Endometrium (tissue), 2 donors: ENCODE results near the gene MYL6.

Source experiments
- FAIRE-seq: peaks from 2 replicates; lab custom pipeline; 2012; peaks lifted over from hg19 to GRCh38; lab: Jason Lieb, UNC
- donor health status: control.
- donor health status: control.

The MYL6 gene

DNA sequence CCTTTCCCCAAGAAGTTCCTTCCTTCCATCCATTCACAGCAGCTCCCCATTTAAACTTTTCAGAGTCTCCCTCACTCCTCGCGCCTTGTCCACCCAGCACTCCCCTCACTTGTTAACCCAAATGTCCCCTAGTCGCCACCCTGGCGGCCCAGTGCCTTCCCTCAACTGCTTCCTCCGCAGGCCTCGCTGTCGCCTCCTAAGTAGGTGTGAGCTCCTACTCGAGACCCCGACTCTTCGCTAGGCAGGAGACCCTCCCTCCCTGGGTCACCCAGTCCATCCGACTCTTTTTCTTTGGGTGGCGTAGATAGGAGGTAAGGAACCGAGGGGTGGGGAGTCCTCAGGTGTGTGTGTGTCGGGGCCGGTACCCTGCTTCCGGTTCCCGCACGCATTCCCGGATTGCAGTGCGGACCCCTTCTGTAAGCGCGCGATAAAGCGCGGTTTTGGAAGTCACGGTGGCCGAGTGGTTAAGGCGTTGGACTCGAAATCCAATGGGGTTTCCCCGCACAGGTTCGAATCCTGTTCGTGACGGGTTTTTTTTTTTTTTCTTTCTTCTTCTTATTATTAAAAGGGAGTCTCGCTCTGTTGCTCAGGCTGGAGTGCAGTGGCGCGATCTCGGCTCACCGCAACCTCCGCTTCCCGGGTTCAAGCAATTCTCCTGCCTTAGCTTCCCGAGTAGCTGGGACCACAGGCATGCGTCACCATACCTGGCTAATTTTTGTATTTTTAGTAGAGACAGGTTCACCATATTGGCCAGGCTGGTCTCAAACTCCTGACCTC lies 31.9 kb downstream of the MYL6 start:
- no peak for FAIRE-seq

GRCh38 chr12:56190695-56191155 lies 32.6 kb downstream of the MYL6 start:
- no peak for FAIRE-seq

DNA sequence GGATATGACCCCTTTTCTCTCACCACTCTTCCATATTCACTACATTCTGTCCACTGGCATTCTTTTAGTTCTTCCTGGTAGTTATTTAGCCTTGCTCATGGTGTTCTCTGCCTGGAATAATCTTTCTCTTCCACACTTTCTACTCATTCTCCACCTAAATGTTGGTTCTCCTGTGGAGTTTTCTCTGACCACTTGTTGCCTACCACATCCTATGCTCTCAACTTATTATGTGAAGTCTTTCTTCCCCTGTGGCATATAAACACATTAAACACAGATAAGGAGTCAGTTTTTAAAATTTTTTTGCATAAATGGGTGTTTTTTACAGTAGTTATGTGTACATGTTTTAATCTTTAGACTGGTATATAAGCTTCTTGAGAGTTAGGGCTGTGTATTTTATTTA lies 34.4 kb downstream of the MYL6 start:
- no peak for FAIRE-seq

GRCh38 chr12:56193025-56193578 lies 34.9 kb downstream of the MYL6 start:
- peak; percentile 73 for FAIRE-seq

- peak; percentile 60 for FAIRE-seq
These were observed 38.8 kb downstream of the MYL6 start for GRCh38 chr12:56196818-56197550.

DNA sequence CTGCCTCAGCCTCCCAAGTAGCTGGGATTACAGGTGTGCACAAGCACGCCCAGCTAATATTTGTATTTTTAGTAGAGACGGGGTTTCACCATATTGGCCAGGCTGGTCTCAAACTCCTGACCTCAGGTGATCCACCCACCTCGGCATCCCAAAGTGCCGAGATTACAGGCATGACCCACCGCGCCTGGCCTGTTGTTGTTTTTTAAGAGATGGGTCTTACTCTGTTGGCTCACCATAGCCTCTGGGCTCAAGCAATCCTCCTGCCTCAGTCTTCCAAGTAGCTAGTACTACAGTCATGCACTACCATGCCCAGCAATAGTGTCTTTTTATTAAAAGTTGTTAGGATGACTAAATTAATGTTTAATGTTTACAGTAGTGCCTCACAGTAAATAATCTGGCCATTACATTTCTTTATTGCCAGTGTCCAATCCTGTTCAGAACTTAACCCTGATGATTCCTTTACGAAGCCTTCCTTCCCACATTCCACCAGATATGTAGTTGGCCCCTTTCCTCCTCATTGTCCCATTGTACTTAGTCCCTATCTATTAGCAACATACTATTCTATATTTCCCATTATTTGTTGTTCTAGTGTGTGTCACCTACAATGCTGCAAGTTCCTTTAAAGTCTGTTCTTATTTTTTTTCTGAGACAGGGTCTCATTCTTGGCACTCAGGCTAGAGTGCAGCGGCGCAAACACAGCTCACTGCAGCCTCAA lies 39.9 kb downstream of the MYL6 start:
- FAIRE-seq: no peak

DNA sequence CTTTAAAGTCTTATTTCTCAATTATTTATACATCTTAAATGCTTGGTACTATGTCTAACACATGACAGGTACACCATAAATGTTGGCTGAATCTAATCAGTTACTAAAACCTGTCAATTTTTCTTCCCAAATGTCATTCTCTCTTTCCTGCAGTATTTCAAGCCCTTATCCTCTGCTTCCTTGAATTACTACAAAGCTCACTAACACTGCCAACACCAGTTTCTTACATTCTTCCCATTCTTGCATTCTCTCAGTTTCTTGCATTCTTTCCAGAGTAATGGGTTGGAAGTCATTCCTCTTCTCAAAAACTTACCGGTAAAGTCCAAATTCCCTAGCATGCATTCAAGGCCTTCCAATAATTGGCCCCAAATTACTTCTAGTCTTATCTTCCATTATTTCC lies 40.7 kb downstream of the MYL6 start:
- no peak for FAIRE-seq

DNA sequence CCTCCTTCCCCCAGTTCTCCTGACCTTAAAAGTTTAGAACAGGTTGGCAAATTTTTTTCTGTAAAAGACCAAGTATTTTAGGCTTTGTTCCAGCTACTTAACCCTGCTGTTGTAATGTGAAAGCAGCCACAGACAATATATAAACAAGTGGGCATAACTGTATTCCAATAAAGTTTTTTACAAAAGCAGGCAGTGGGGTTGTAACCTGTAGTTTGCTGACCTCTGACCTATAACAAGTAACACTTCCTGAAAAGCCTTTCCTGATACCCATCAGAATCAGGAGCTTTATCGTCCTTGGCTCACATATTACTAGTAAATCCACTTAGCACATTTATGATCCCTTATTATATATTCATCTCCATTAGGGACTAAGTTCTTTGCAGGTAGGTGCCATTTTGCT lies 44.2 kb downstream of the MYL6 start:
- FAIRE-seq: no peak

DNA sequence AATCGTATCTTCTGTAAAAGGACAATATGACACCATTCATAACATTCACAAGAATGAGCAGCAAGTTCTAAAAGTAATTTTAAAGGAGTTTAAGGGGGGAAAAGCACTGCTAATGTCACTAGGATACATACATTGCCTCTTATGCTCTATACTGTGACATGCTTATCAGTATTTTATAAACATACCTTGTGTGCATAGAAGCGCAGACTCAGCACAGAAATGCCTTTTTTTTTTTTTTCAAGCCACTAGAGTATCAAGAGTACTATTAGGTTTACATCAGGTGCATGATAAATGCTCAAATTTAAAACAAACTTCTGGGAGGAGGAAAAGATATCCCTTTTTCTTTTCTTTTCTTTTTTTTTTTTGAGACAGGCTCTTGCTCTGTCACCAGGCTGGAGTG lies 44.7 kb downstream of the MYL6 start:
- FAIRE-seq: no peak

GRCh38 chr12:56204275-56204674 lies 46.1 kb downstream of the MYL6 start:
- no peak for FAIRE-seq

DNA sequence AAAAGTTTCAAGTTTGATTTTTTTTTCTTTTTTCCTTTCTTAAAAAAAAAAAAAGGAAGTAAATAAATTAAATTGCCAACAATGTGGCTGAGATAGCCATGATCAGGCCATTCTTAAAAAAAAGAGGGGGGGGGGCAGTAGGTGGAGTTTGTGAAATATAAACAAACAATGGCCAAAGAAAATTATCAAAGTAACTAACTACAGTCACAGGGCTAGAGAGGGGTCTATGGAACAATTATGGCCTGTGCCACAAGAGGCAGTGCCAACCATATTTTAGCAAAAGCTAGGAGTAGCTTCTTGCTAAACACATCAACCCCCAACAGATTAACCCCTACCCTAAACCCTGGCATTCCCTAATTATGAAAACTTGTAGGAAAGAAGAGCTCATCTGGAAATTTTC lies 47.3 kb downstream of the MYL6 start:
- FAIRE-seq: no peak

GRCh38 chr12:56206452-56207166 lies 48.5 kb downstream of the MYL6 start:
- FAIRE-seq: no peak

GRCh38 chr12:56208006-56208405 lies 49.8 kb downstream of the MYL6 start:
- FAIRE-seq: no peak
